ENCODE data around the gene EGFL7.

DNA sequence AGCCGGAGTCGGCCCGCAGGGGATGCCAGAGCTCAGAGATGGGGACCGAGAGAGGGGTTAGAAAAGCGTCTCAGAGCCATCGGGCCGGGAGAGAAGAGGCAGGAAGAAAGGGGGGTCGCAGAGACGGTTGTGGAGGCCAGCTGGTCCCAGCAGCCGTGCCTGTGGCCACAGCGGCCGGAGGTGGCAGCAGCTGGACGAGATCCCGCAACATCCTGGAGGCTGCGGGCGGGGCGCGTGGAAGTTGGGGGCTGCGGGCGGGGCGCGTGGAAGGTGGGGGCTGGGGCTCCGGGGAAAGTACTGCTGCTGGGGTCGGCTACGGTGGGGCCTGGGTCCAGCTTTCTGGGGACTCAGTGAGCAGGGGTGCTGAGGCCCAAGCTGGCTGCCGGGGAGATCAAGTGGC, 34.4 kb upstream of the EGFL7 start:
- TF ChIP-seq CTCF (IDR thresholded peaks at IDR 0.05) (no peak), POLR2A (IDR thresholded peaks at IDR 0.05) (no peak)
